Measurements from ENCODE around the gene ASPDH. TPM values are rescaled to one million over a fixed set of nuclear protein-coding genes. Genes with fewer than 3 reads are reported as not detected.

ASPDH gene
- polyA plus RNA-seq, 4 donors, result 0.27 to 20.0 (median 11.5) TPM

GRCh38 chr19:50498219-50499056, 15.3 kb downstream of the ASPDH start:
- Histone ChIP-seq H3K4me3 (ENCODE audit: low read depth in 1 of 3, low read length in 3 of 3) (no peak overlapping the region), H3K9me3 (ENCODE audit: control insufficient read depth in 2 of 2, insufficient read depth in 1 of 2, low read depth in 1 of 2, low read length in 1 of 2) (no peaks in the 10 kb centered on the region), H3K4me1 (ENCODE audit: control insufficient read depth in 3 of 3, insufficient read depth in 2 of 3, low read depth in 1 of 3, low read length in 2 of 3) (peaks cover 0 to 4% (median 3%) of the 10 kb centered on the region in 3 donors), H3K36me3 (ENCODE audit: control insufficient read depth in 3 of 3, insufficient read depth in 2 of 3, low read depth in 1 of 3, low read length in 3 of 3) (no peaks in the 10 kb centered on the region), H3K27me3 (ENCODE audit: control insufficient read depth in 3 of 3, insufficient read depth in 3 of 3, low read length in 3 of 3) (peaks cover 0 to 23% (median 0%) of the 10 kb centered on the region in 3 donors), H3K27ac (ENCODE audit: low read depth in 1 of 3, low read length in 2 of 3) (no peak overlapping the region)
- DNase-seq (no peak), FAIRE-seq (no peak)
- 77 to 91% (median 83%) methylated on average over 11 of the region's 11 CpGs for WGBS, 3 donors

DNA sequence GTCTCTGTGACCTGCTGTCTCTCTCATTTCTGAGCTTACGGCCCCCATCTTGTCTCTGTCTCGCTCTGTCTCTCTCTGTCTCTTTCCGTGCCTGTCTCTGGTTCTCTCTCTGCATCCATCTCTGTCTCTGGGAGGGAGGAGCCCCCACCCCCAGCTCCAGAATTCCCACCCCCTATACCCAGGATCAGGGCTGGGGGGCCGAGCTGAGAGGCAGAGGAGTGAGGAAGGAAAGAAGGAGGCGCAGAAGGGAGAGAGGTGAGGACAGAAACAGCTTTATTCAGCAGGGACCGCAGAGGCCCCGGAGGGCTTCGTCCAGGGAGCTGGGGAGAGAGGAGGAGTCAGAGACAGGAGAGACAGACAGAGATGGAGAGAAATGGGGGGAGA, 16.7 kb downstream of the ASPDH start:
- Histone ChIP-seq H3K4me1 (ENCODE audit: control insufficient read depth in 3 of 3, insufficient read depth in 2 of 3, low read depth in 1 of 3, low read length in 2 of 3) (peaks cover 0 to 5% (median 4%) of the 10 kb centered on the region in 3 donors), H3K36me3 (ENCODE audit: control insufficient read depth in 3 of 3, insufficient read depth in 2 of 3, low read depth in 1 of 3, low read length in 3 of 3) (no peaks in the 10 kb centered on the region), H3K9me3 (ENCODE audit: control insufficient read depth in 2 of 2, insufficient read depth in 1 of 2, low read depth in 1 of 2, low read length in 1 of 2) (no peaks in the 10 kb centered on the region), H3K27me3 (ENCODE audit: control insufficient read depth in 3 of 3, insufficient read depth in 3 of 3, low read length in 3 of 3) (peaks cover 0 to 23% (median 0%) of the 10 kb centered on the region in 3 donors), H3K4me3 (ENCODE audit: low read depth in 1 of 3, low read length in 3 of 3) (no peak overlapping the region), H3K27ac (ENCODE audit: low read depth in 1 of 3, low read length in 2 of 3) (no peak overlapping the region)
- 78 to 94% (median 87%) methylated on average over 8 of the region's 8 CpGs for WGBS, 3 donors
- DNase-seq (no peak), FAIRE-seq (no peak)

GRCh38 chr19:50496189-50497021, 17.3 kb downstream of the ASPDH start:
- Histone ChIP-seq H3K27ac (ENCODE audit: low read depth in 1 of 3, low read length in 2 of 3) (no peak overlapping the region), H3K4me1 (ENCODE audit: control insufficient read depth in 3 of 3, insufficient read depth in 2 of 3, low read depth in 1 of 3, low read length in 2 of 3) (peaks cover 0 to 6% (median 4%) of the 10 kb centered on the region in 3 donors), H3K36me3 (ENCODE audit: control insufficient read depth in 3 of 3, insufficient read depth in 2 of 3, low read depth in 1 of 3, low read length in 3 of 3) (no peaks in the 10 kb centered on the region), H3K9me3 (ENCODE audit: control insufficient read depth in 2 of 2, insufficient read depth in 1 of 2, low read depth in 1 of 2, low read length in 1 of 2) (no peaks in the 10 kb centered on the region), H3K4me3 (ENCODE audit: low read depth in 1 of 3, low read length in 3 of 3) (no peak overlapping the region), H3K27me3 (ENCODE audit: control insufficient read depth in 3 of 3, insufficient read depth in 3 of 3, low read length in 3 of 3) (peaks cover 0 to 23% (median 0%) of the 10 kb centered on the region in 3 donors)
- no peak for FAIRE-seq
- DNase-seq, result no peak
- WGBS, 3 donors, result 65 to 75% (median 70%) methylated on average over 29 to 30 of the region's 30 CpGs

GRCh38 chr19:50495020-50495531, 18.6 kb downstream of the ASPDH start:
- DNase-seq, result no peak
- no peak for FAIRE-seq
- H3K27ac ChIP-seq (ENCODE audit: low read depth in 1 of 3, low read length in 2 of 3), result no peak overlapping the region
- H3K27me3 ChIP-seq (ENCODE audit: control insufficient read depth in 3 of 3, insufficient read depth in 3 of 3, low read length in 3 of 3), result peaks cover 0 to 18% (median 2%) of the 10 kb centered on the region in 3 donors
- peaks cover 0 to 4% (median 0%) of the 10 kb centered on the region in 3 donors for H3K4me1 ChIP-seq (ENCODE audit: control insufficient read depth in 3 of 3, insufficient read depth in 2 of 3, low read depth in 1 of 3, low read length in 2 of 3)
- H3K9me3 ChIP-seq (ENCODE audit: control insufficient read depth in 2 of 2, insufficient read depth in 1 of 2, low read depth in 1 of 2, low read length in 1 of 2), result peaks cover 0 to 4% of the 10 kb centered on the region in 2 donors
- H3K4me3 ChIP-seq (ENCODE audit: low read depth in 1 of 3, low read length in 3 of 3), result no peak overlapping the region
- 78 to 90% (median 88%) methylated on average over 5 of the region's 5 CpGs for WGBS, 3 donors
- H3K36me3 ChIP-seq (ENCODE audit: control insufficient read depth in 3 of 3, insufficient read depth in 2 of 3, low read depth in 1 of 3, low read length in 3 of 3), result no peaks in the 10 kb centered on the region

DNA sequence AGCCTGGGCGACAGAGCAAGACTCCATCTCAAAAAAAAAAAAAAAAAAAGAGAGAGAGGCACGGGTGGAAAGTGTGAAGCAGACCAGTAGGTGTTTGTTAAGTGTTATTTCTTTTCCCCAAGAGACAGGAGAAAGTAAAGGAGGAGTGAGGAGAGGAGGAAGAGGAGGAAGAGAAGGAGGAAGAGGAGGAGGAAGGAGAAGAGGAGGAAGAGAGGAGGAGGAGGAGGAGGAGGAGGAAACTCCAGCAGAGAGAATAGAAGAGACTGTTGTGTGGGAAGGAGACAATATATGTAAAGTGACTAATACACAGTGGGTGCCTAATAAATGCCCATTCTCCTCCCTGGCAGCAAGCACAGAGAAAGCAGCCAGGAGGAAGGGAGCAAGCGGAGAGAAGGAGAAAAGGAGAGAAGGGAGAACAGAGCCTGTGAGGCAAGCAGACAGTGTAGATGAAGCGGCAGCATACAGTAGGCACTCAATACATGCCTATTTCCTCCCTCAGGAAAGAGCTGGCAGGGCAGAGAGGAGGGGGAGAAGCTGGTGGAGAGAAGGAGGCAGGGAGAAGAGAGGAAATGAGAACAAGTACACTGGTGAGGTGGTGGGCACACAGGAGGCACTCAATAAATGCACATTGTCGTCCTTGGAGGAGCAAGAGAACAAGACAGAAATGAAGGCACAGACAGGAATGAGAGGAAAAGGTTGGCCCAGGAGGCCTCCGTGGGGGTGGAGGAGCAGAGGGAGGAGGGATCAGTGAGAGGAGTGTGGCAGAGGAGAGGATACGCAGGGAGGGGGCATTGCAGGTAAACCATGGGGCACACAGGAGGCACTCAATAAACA, 19.3 kb downstream of the ASPDH start:
- FAIRE-seq (no peak), DNase-seq (no peak)
- 62 to 66% (median 66%) methylated on average over 6 to 7 of the region's 7 CpGs for WGBS, 3 donors

DNA sequence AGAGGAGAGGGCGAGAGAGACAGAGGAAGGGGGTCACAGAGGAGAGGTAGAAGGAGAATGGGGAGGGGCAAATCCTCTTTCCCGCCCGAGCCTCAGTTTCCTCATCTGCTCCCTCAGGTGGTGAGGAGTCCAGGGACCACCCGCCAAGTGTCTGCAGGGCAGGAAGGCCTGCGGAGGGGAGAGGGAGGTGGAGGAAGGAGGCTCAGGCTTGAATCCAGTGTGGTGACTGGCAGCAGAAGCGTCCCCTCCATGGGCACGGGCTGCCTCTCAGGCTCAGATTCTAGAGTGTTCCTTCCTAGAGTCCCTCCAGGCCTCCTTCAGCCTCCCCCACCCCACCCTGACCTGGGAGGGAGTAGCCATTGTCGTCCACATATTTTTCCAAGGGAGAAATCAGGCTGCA, 20.5 kb downstream of the ASPDH start:
- Histone ChIP-seq H3K27ac (ENCODE audit: low read depth in 1 of 3, low read length in 2 of 3) (no peak overlapping the region), H3K9me3 (ENCODE audit: control insufficient read depth in 2 of 2, insufficient read depth in 1 of 2, low read depth in 1 of 2, low read length in 1 of 2) (peaks cover 0 to 4% of the 10 kb centered on the region in 2 donors), H3K4me1 (ENCODE audit: control insufficient read depth in 3 of 3, insufficient read depth in 2 of 3, low read depth in 1 of 3, low read length in 2 of 3) (peaks cover 0 to 4% (median 0%) of the 10 kb centered on the region in 3 donors), H3K27me3 (ENCODE audit: control insufficient read depth in 3 of 3, insufficient read depth in 3 of 3, low read length in 3 of 3) (peaks cover 0 to 14% (median 2%) of the 10 kb centered on the region in 3 donors), H3K4me3 (ENCODE audit: low read depth in 1 of 3, low read length in 3 of 3) (no peak overlapping the region), H3K36me3 (ENCODE audit: control insufficient read depth in 3 of 3, insufficient read depth in 2 of 3, low read depth in 1 of 3, low read length in 3 of 3) (no peaks in the 10 kb centered on the region)
- WGBS, 3 donors, result 74 to 87% (median 85%) methylated on average over 6 to 8 of the region's 8 CpGs
- FAIRE-seq (no peak), DNase-seq (no peak)

More for the DNA sequence above, 19.3 kb downstream of the ASPDH start:
- Histone ChIP-seq H3K36me3 (ENCODE audit: control insufficient read depth in 3 of 3, insufficient read depth in 2 of 3, low read depth in 1 of 3, low read length in 3 of 3) (no peaks in the 10 kb centered on the region), H3K27ac (ENCODE audit: low read depth in 1 of 3, low read length in 2 of 3) (no peak overlapping the region), H3K27me3 (ENCODE audit: control insufficient read depth in 3 of 3, insufficient read depth in 3 of 3, low read length in 3 of 3) (peaks cover 0 to 15% (median 2%) of the 10 kb centered on the region in 3 donors), H3K4me3 (ENCODE audit: low read depth in 1 of 3, low read length in 3 of 3) (no peak overlapping the region), H3K4me1 (ENCODE audit: control insufficient read depth in 3 of 3, insufficient read depth in 2 of 3, low read depth in 1 of 3, low read length in 2 of 3) (peaks cover 0 to 4% (median 0%) of the 10 kb centered on the region in 3 donors), H3K9me3 (ENCODE audit: control insufficient read depth in 2 of 2, insufficient read depth in 1 of 2, low read depth in 1 of 2, low read length in 1 of 2) (peaks cover 0 to 4% of the 10 kb centered on the region in 2 donors)

DNA sequence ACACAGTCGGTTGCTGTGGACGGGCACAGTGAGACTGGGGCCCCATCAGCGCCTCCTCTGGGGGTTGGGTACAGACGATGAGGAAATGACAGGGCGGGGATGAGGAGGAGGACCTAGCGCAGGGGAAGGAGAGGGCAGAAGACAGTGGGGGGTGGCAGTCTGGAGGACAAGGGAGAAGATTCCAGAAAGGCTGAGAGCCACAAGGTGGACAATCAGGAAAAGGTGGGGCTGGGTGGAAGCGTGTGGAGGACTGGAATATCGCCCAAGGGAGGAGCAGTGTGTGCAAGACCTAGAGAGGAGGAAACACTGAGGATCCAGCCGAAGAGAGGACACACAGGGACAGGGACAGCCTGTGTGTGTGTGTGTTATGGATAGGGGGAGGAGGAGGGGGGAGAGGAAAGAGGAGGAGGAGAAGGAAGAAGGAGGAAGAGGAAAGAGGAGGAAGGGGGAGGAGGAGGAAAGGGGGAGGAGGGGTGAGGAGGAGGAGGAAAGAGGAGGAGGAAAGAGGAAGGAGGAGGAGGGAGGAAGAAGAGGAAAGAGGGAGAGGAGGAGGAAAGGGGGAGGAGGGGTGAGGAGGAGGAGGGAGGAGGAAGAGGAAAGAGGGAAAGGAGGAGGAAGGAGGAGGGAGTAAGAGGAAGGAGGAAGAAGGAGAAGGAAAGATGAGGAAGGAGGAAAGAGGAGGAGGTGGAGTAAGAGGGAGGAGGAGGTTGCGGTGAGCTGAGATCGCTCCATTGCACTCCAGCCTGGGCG, 21.2 kb downstream of the ASPDH start:
- Histone ChIP-seq H3K27me3 (ENCODE audit: control insufficient read depth in 3 of 3, insufficient read depth in 3 of 3, low read length in 3 of 3) (peaks cover 0 to 13% (median 2%) of the 10 kb centered on the region in 3 donors), H3K36me3 (ENCODE audit: control insufficient read depth in 3 of 3, insufficient read depth in 2 of 3, low read depth in 1 of 3, low read length in 3 of 3) (no peaks in the 10 kb centered on the region), H3K4me3 (ENCODE audit: low read depth in 1 of 3, low read length in 3 of 3) (no peak overlapping the region), H3K9me3 (ENCODE audit: control insufficient read depth in 2 of 2, insufficient read depth in 1 of 2, low read depth in 1 of 2, low read length in 1 of 2) (peaks cover 0 to 4% of the 10 kb centered on the region in 2 donors), H3K4me1 (ENCODE audit: control insufficient read depth in 3 of 3, insufficient read depth in 2 of 3, low read depth in 1 of 3, low read length in 2 of 3) (peaks cover 0 to 4% (median 0%) of the 10 kb centered on the region in 3 donors), H3K27ac (ENCODE audit: low read depth in 1 of 3, low read length in 2 of 3) (no peak overlapping the region)
- WGBS, 3 donors, result 2 to 12% (median 10%) methylated on average over 9 to 10 of the region's 12 CpGs
- DNase-seq (peak in 1 of 2 donors; percentile 69), FAIRE-seq (no peak)

All from small intestine (tissue), 7 donors.